ENCODE data around the gene TBX4. TPM values are rescaled to one million over a fixed set of nuclear protein-coding genes. Genes with fewer than 3 reads are reported as not detected.

Gene TBX4
- total RNA-seq, 2 donors from 2014 or later, result not detected

GRCh38 chr17:61531223-61531622, 79.0 kb downstream of the TBX4 start:
- no peak overlapping the region for H3K4me3 Mint-ChIP-seq
- peaks cover 8% of the 10 kb centered on the region for H3K4me1 Mint-ChIP-seq
- no peaks in the 10 kb centered on the region for H3K27me3 Mint-ChIP-seq (ENCODE audit: insufficient read depth)
- H3K36me3 Mint-ChIP-seq (ENCODE audit: low read depth), result no peaks in the 10 kb centered on the region
- no peak for TF ChIP-seq CTCF (conservative IDR thresholded peaks at IDR 0.05)
- Histone ChIP-seq H3K4me1 (ENCODE audit: control insufficient read depth, insufficient read depth, low read length) (no peaks in the 10 kb centered on the region), H3K4me3 (ENCODE audit: low read length) (no peak overlapping the region), H3K27ac (ENCODE audit: low read depth, low read length) (no peak overlapping the region), H3K9me3 (ENCODE audit: control insufficient read depth, low read length) (no peaks in the 10 kb centered on the region), H3K9ac (ENCODE audit: extremely low read depth, low read length, poor library complexity, severe bottlenecking) (no peak overlapping the region), H3K27me3 (ENCODE audit: control insufficient read depth, insufficient read depth, low read length, poor library complexity, severe bottlenecking) (peaks cover 3% of the 10 kb centered on the region), H3K36me3 (ENCODE audit: control insufficient read depth, insufficient read depth, low read length) (no peaks in the 10 kb centered on the region)
- H3K27ac Mint-ChIP-seq, result no peak overlapping the region
- WGBS, 2 experiments (ENCODE audit: insufficient coverage in 1 of 2, insufficient read length in 1 of 2), result 83 to 88% methylated on average over 7 of the region's 7 CpGs
- no peak for DNase-seq
- no peaks in the 10 kb centered on the region for H3K9me3 Mint-ChIP-seq

- Histone ChIP-seq H3K9ac (ENCODE audit: extremely low read depth, low read length, poor library complexity, severe bottlenecking) (no peak overlapping the region), H3K9me3 (ENCODE audit: control insufficient read depth, low read length) (no peaks in the 10 kb centered on the region), H3K27ac (ENCODE audit: low read depth, low read length) (no peak overlapping the region), H3K4me3 (ENCODE audit: low read length) (no peak overlapping the region), H3K27me3 (ENCODE audit: control insufficient read depth, insufficient read depth, low read length, poor library complexity, severe bottlenecking) (no peaks in the 10 kb centered on the region), H3K36me3 (ENCODE audit: control insufficient read depth, insufficient read depth, low read length) (no peaks in the 10 kb centered on the region), H3K4me1 (ENCODE audit: control insufficient read depth, insufficient read depth, low read length) (no peaks in the 10 kb centered on the region)
- no peak for TF ChIP-seq CTCF (conservative IDR thresholded peaks at IDR 0.05)
- peaks cover 8% of the 10 kb centered on the region for H3K4me1 Mint-ChIP-seq
- no peak for DNase-seq
- H3K9me3 Mint-ChIP-seq, result no peaks in the 10 kb centered on the region
- no peaks in the 10 kb centered on the region for H3K36me3 Mint-ChIP-seq (ENCODE audit: low read depth)
- no peaks in the 10 kb centered on the region for H3K27me3 Mint-ChIP-seq (ENCODE audit: insufficient read depth)
- 79 to 86% methylated on average over 5 of the region's 5 CpGs for WGBS, 2 experiments (ENCODE audit: insufficient coverage in 1 of 2, insufficient read length in 1 of 2)
- no peak overlapping the region for H3K4me3 Mint-ChIP-seq
- no peak overlapping the region for H3K27ac Mint-ChIP-seq
Measured at GRCh38 chr17:61532826-61533225, 80.6 kb downstream of the TBX4 start.

DNA sequence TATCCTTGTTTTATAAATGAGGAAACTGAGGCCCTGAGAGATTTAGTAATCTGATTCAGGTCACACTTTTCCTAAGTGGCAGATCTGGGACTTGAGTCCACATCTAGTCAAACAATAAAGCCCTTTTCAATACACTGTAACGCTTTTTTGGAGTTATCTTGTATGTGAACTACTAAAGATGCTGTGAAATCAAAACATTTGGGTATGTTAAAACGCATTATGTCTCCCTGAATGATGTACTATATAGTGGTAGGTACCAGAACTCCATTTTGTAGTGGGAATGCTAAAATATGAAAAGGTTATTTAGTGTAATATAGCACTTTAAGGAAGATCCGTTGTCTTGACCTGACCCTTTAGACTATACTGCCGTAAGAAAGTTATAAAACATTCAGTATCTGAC, 81.6 kb downstream of the TBX4 start:
- Mint-ChIP-seq H3K27me3 (ENCODE audit: insufficient read depth) (no peaks in the 10 kb centered on the region), H3K36me3 (ENCODE audit: low read depth) (no peaks in the 10 kb centered on the region)
- WGBS, 2 experiments (ENCODE audit: insufficient coverage in 1 of 2, insufficient read length in 1 of 2), result 89 to 100% methylated on average over 3 to 4 of the region's 4 CpGs

More for the DNA sequence above, 81.6 kb downstream of the TBX4 start:
- Mint-ChIP-seq H3K4me3 (no peak overlapping the region), H3K4me1 (peaks cover 8% of the 10 kb centered on the region), H3K27ac (no peak overlapping the region), H3K9me3 (no peaks in the 10 kb centered on the region)
- Histone ChIP-seq H3K9ac (ENCODE audit: extremely low read depth, low read length, poor library complexity, severe bottlenecking) (no peak overlapping the region), H3K9me3 (ENCODE audit: control insufficient read depth, low read length) (no peaks in the 10 kb centered on the region), H3K27me3 (ENCODE audit: control insufficient read depth, insufficient read depth, low read length, poor library complexity, severe bottlenecking) (no peaks in the 10 kb centered on the region), H3K4me1 (ENCODE audit: control insufficient read depth, insufficient read depth, low read length) (no peaks in the 10 kb centered on the region), H3K27ac (ENCODE audit: low read depth, low read length) (no peak overlapping the region), H3K36me3 (ENCODE audit: control insufficient read depth, insufficient read depth, low read length) (no peaks in the 10 kb centered on the region), H3K4me3 (ENCODE audit: low read length) (no peak overlapping the region)
- no peak for DNase-seq
- TF ChIP-seq CTCF (conservative IDR thresholded peaks at IDR 0.05), result no peak

Measured in endodermal cell (in vitro differentiated cells).